HUES6 (cell line): ENCODE measurements around the gene CAP1.

Experiments used
- H3K27ac ChIP-seq: 2 replicates; pipeline ENCODE4 v1.7.0; 2013; ENCODE audit warnings: low read depth, mild to moderate bottlenecking, low read length, inconsistent platforms
- H3K27me3 ChIP-seq: 2 replicates; pipeline ENCODE4 v1.6.1; 2013; ENCODE audit warnings: low read length; ENCODE audit not compliant: control insufficient read depth, insufficient read depth
- H3K36me3 ChIP-seq: 2 replicates; pipeline ENCODE4 v1.6.1; 2013; ENCODE audit warnings: low read length; ENCODE audit not compliant: control insufficient read depth, insufficient read depth
- H3K4me1 ChIP-seq: 2 replicates; pipeline ENCODE4 v1.6.1; 2013; ENCODE audit warnings: low read length; ENCODE audit not compliant: control insufficient read depth, insufficient read depth
- H3K4me3 ChIP-seq: 2 replicates; pipeline ENCODE4 v1.5.1; 2013; ENCODE audit warnings: low read depth, low read length
- H3K9ac ChIP-seq: one replicate; pipeline ENCODE4 v1.6.1; 2013; ENCODE audit warnings: mild to moderate bottlenecking, low read length
- H3K9me3 ChIP-seq: 2 replicates; pipeline ENCODE4 v1.6.1; 2013; ENCODE audit warnings: low read depth, low read length; ENCODE audit not compliant: control insufficient read depth, insufficient read depth

The CAP1 gene

DNA sequence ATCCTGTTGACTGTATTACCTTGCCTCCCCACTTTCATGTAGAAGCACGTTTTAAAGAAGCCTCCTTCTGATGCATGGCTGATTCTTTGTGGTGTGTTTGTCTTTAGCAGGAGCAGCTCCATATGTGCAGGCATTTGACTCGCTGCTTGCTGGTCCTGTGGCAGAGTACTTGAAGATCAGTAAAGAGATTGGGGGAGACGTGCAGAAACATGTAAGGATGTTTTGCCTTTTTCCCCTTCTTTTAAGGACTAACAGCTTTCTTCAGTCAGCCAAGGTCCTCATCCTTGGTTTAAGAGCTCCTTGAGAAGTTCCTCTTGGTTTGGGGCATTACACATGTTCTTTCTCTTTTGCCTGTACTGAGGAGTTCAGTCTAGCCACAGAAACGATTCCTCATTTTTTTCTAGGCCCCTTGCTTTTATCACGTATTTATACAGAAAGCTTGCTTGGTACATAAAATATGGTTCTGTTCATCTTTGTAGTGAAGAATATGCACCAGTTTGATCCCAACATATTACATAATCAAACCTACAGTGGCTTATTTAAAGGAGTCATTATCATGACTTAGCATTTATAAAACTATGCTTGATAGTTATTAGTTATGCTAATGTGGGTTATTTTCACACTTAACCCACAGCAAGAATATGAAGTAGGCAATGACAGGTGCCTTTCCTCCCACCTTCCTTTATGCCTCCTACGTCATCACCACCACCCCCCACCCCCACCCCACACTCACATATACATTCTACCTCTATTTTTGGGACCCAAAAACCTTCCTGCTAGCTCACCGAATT lies 19.6 kb downstream of the CAP1 start:
- Histone ChIP-seq H3K27ac (peak overlapping the region; percentile 84), H3K27me3 (no peaks in the 10 kb centered on the region), H3K9me3 (no peaks in the 10 kb centered on the region), H3K36me3 (peaks cover 77% of the 10 kb centered on the region), H3K4me1 (peaks cover 20% of the 10 kb centered on the region), H3K9ac (no peak overlapping the region), H3K4me3 (no peak overlapping the region)

DNA sequence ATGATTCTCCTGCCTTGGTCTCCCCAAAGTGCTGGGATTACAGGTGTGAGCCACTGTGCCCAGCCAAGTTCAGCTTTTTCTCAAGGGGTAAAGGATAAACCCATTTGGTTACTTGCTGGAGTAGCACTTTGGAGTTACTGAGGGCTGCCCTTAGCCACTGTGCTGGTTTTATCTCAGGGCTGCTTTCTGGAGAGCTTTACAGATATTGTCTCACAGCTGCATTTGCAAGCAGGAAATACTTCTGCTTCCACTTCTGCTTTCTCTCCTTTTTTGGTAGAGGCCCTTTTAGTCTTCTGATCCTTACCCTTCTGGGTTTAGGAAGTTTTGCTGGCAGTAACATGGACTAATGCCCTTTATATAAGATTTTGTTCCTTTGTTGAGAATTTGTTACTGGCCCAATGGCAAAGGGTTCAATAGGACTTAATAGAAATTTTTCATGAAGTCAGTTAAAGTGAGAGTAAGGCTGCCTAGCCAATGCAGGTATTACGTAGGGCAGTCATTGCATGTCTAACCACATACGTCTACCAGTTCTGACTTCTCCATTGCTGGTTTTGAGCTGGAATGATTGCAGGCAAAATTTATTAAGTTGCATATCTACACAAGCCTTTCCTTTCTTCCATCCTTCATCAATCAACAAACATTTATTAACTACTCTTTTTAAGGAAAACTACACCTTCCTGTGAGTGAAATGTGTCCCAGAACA lies 24.4 kb downstream of the CAP1 start:
- Histone ChIP-seq H3K9me3 (no peaks in the 10 kb centered on the region), H3K9ac (no peak overlapping the region), H3K27me3 (no peaks in the 10 kb centered on the region), H3K4me1 (peaks cover 2% of the 10 kb centered on the region), H3K36me3 (peaks cover 96% of the 10 kb centered on the region), H3K4me3 (no peak overlapping the region), H3K27ac (no peak overlapping the region)

DNA sequence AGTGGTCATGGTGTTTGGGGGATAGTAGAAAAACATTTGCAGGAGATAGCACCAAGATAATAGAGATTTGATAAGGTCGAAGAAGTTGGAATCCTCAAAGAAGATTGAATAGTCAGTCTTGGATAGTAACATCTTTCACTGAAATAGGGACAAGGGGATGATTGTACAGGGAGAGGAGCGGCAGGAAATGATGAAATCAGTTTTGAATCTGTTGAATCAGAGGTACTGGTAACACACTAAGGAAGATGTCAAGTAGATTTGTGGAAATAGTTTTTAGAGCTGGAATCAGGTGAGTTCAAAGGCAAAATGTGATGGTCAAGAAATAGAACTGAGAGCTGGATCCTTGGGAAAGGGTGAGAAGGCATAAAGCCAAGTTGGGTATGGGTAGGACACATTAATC lies 26.5 kb downstream of the CAP1 start:
- peaks cover 96% of the 10 kb centered on the region for H3K36me3 ChIP-seq
- no peaks in the 10 kb centered on the region for H3K9me3 ChIP-seq
- H3K4me3 ChIP-seq: no peak overlapping the region
- no peak overlapping the region for H3K9ac ChIP-seq
- no peaks in the 10 kb centered on the region for H3K27me3 ChIP-seq
- no peaks in the 10 kb centered on the region for H3K4me1 ChIP-seq
- no peak overlapping the region for H3K27ac ChIP-seq

DNA sequence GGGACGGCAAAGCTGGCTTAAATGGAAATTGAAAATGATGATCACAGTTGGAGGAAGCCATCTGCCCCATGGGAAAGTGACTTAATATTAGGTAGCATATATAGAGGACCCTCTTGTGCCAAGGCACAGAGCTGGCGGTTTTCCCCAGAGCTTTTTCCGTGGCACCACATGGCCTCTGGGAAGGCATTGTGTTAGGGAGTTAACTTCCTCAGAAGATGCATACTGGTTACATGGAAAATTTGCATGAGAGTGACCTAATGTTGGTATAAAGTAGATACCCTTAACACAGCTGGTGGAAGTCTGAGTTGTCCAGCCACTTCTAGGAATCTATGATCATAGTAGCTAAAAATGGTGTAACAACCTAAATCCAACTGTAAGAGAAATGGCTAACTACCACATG lies 27.3 kb downstream of the CAP1 start:
- Histone ChIP-seq H3K27me3 (no peaks in the 10 kb centered on the region), H3K36me3 (peaks cover 97% of the 10 kb centered on the region), H3K9ac (no peak overlapping the region), H3K27ac (0 out of 2 replicates have a peak overlapping the region, but pooled peaks have one; percentile 30), H3K4me3 (no peak overlapping the region), H3K4me1 (no peaks in the 10 kb centered on the region), H3K9me3 (no peaks in the 10 kb centered on the region)

DNA sequence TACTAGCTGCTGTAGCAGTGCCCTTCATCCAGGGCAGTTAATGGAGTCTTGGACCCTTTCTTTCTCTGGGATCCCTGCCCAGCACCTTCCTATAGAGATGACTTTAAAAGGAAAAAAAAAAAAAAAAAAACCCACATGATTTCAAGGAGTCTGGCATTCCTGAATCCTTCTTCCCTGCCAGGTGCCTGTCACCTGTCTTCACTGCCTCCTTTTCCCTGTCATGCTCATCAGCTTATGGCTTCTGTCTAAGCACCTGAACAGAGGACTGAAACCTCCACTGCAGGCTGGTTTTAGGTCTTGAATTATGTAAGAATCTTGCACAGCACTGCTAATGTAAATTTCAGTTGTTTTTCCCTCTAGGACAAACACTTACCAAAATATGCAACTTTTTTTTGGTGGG lies 31.6 kb downstream of the CAP1 start:
- no peak overlapping the region for H3K27ac ChIP-seq

DNA sequence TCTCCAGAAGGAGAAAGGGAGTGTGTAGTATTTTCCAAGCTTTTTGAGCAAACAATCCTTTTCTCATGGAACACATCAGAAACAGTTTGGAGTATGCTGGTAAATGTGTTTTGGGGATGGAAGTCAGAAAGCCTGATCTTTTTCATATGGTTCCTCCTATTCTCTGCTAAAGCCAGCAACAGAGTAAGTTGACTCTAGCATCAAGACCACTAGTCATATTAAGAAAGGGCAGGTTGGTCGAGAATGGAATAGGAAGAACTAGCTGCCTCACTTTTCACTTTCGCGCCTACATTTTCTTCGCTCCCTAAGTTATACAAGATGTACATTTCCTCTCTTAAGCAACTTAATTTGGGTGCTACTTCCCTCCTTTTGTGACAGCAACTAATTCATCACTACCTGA lies 32.5 kb downstream of the CAP1 start:
- Histone ChIP-seq H3K4me1 (no peaks in the 10 kb centered on the region), H3K27ac (no peak overlapping the region), H3K27me3 (no peaks in the 10 kb centered on the region), H3K9ac (no peak overlapping the region), H3K36me3 (peaks cover 96% of the 10 kb centered on the region), H3K9me3 (no peaks in the 10 kb centered on the region), H3K4me3 (no peak overlapping the region)

More for the DNA sequence above, 31.6 kb downstream of the CAP1 start:
- H3K9ac ChIP-seq: no peak overlapping the region
- H3K36me3 ChIP-seq: peaks cover 96% of the 10 kb centered on the region
- no peaks in the 10 kb centered on the region for H3K9me3 ChIP-seq
- no peaks in the 10 kb centered on the region for H3K27me3 ChIP-seq
- H3K4me3 ChIP-seq: no peak overlapping the region
- no peaks in the 10 kb centered on the region for H3K4me1 ChIP-seq

DNA sequence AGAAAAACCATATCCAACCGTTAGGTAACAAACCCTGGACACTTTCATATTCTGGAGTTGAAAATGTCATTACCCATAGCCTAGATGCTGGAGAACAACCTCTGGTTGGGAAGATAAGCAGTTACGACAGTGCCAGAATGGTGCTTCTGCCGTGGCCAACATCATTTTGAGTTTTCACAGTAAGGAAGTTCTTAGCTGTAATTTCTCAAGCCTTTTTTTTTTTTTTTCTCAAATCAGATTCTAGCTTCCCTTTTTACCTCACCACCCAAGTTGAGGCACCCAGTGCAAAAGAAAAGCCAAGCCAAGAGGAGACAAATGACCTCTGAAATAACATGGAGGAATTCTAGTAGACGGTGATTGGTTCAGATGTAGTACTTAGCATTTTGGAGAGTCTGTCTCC lies 34.7 kb downstream of the CAP1 start:
- H3K27me3 ChIP-seq: no peaks in the 10 kb centered on the region
- H3K36me3 ChIP-seq: peaks cover 93% of the 10 kb centered on the region
- no peak overlapping the region for H3K4me3 ChIP-seq
- no peaks in the 10 kb centered on the region for H3K4me1 ChIP-seq
- no peak overlapping the region for H3K9ac ChIP-seq
- no peak overlapping the region for H3K27ac ChIP-seq
- H3K9me3 ChIP-seq: no peaks in the 10 kb centered on the region

DNA sequence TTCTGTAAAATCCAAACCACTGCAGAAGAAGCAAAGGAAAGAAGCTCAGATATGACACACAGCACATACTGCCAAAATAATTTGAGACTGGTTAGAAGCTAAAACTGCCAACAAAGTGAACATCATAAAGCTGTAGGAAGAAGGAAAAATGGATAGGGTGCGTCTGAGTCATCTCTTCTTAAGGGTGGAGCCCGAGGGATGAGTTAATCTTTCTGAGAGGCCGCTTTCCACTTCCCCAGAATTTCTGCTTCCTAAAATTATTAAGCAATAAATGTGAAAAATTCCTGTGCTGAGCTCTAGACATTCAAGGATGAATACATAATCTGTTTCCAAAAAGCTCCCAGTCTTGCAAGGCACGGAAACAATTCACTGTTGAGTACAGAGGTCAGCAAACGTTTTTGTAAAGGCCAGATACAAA lies 36.4 kb downstream of the CAP1 start:
- no peak overlapping the region for H3K27ac ChIP-seq
- H3K36me3 ChIP-seq: peaks cover 86% of the 10 kb centered on the region
- no peaks in the 10 kb centered on the region for H3K9me3 ChIP-seq
- no peaks in the 10 kb centered on the region for H3K27me3 ChIP-seq
- H3K9ac ChIP-seq: no peak overlapping the region
- H3K4me1 ChIP-seq: no peaks in the 10 kb centered on the region
- no peak overlapping the region for H3K4me3 ChIP-seq

DNA sequence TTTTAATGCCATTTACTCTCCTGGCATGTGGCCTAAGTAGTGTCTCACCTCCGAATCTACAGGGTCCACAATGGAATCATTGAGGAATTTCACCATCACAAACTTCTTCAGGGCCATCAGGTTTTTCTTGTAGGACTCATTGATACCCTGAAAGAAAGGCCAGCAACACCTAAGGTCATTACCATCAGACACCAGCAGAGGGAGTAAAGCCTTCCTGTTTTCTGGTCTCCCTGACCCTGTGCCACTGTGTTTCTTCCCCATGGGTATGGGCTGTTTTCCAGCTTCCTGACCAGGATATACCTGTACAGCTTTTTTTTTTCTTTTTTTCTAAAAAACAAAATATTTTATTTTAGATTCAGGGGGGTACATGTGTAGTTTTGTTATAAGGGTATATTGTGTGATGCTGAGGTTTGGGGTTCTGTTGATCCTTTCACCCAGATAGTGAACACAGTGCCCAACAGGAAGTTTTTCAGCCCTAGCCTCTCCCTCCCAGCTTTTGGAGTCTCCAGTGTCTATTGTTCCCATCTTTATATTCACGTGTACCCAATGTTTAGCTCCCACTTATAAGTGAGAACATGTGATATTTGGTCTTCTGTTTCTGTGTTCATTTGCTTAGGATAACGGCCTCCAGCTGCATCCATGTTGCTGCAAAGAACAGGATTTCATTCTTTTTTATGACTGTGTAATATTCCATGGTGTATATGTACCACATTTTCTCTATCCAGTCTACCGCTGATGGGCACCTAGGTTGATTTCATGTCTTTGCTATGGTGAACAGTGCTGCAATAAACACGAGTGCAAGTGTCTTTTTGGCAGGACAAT lies 38.2 kb downstream of the CAP1 start:
- H3K27me3 ChIP-seq: no peaks in the 10 kb centered on the region
- no peak overlapping the region for H3K27ac ChIP-seq
- H3K36me3 ChIP-seq: peaks cover 79% of the 10 kb centered on the region
- no peaks in the 10 kb centered on the region for H3K4me1 ChIP-seq
- H3K4me3 ChIP-seq: no peak overlapping the region
- H3K9me3 ChIP-seq: no peaks in the 10 kb centered on the region
- no peak overlapping the region for H3K9ac ChIP-seq

DNA sequence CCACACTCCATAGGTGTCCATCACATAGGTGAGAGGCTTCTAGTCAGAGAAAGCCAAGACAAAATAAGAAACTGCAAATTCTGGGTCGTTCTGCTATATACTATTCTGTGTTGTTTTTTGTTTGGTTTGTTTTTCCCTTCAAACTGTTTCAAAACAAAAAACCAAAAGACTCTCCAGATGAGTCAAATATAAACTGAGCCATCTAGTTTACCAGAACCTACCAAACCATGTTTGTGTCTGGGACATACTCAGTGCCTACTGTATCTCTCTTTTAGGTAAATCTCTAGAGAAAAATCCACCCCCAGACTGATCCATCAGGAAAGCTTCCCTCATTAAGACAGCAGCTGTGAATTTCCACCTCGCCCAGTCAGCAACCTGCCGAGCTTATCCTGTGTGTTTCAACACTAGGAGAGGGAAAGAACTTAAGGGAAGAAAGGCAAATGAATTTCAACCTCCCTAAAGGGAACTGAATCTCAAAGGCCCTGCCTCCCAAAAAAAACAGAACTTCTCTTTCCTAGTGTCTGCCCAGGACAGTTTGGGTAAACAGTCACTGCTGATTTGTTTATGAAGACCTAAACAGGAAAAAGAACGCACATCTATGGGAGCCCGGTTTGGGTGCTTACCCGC lies 39.4 kb downstream of the CAP1 start:
- H3K9me3 ChIP-seq: no peaks in the 10 kb centered on the region
- no peak overlapping the region for H3K4me3 ChIP-seq
- peaks cover 75% of the 10 kb centered on the region for H3K36me3 ChIP-seq
- no peaks in the 10 kb centered on the region for H3K4me1 ChIP-seq
- H3K27ac ChIP-seq: no peak overlapping the region
- H3K9ac ChIP-seq: no peak overlapping the region
- H3K27me3 ChIP-seq: no peaks in the 10 kb centered on the region
